PC-3 (cell line): ENCODE results near the gene CEP85.

Experiments
- CTCF ChIP-seq: fragments of 300-600 bp; sonication (generic); conservative IDR thresholded peaks from 2 replicates; pipeline ENCODE4 v1.5.1; 2017; ENCODE audit warnings: antibody characterized with exemption, low read depth, mild to moderate bottlenecking, low read length
- EZH2phosphoT487 ChIP-seq: fragments of 300-600 bp; sonication (generic); IDR thresholded peaks from 2 replicates; pipeline ENCODE4 v1.6.1; 2018; ENCODE audit warnings: mild to moderate bottlenecking, antibody characterized with exemption, low read length, borderline replicate concordance

DNA sequence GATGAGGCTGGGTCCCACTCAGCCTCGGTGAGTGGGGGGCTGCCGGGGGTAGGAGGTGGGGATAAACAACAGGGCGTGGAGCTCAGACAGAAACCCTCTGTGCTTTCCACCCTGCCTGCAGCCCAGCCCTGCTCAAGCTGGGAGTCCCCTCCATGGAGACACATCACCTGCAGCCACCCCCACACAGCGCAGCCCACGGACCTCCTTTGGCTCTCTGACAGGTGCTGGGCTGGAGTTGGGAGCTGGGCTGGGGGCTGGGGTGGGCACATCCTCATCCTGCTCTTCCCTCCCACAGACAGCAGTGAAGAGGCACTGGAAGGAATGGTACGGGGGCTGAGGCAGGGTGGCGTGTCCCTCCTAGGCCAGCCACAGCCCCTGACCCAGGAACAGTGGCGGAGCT, 45.5 kb upstream of the CEP85 start:
- TF ChIP-seq EZH2phosphoT487 (no peak), CTCF (no peak)
